OCI-LY3 (cell line): ENCODE data around the gene PHLDB1.

ENCODE experiments used
- H2AFZ ChIP-seq: fragments of 200-600, 300-600 bp; shearing (Covaris generic); 2 replicates; pipeline ENCODE4 v1.6.0; 2014; ENCODE audit warnings: antibody characterized with exemption, low read depth, low read length
- H3K27ac ChIP-seq: fragments of 200-600, 300-600 bp; sonication (generic); 2 replicates; pipeline ENCODE4 v1.5.1; 2014; ENCODE audit warnings: mild to moderate bottlenecking, low read length, moderate library complexity, mixed read lengths
- H3K27me3 ChIP-seq: fragments of 200-600, 300-600 bp; sonication (generic); 2 replicates; pipeline ENCODE4 v1.6.1; 2014; ENCODE audit warnings: low read depth, low read length, mixed read lengths
- H3K36me3 ChIP-seq: fragments of 200-600, 300-600 bp; sonication (generic); replicated peaks from 2 replicates; pipeline ENCODE3; 2014; ENCODE audit warnings: low read depth, low read length, mixed read lengths
- H3K4me1 ChIP-seq: fragments of 300-600, 200-600 bp; sonication (generic); 2 replicates; pipeline ENCODE4 v1.6.1; 2014; ENCODE audit warnings: low read length, mixed read lengths
- H3K4me2 ChIP-seq: fragments of 200-600, 300-600 bp; sonication (generic); 2 replicates; pipeline ENCODE4 v1.6.1; 2014; ENCODE audit warnings: low read length, mixed read lengths
- H3K4me3 ChIP-seq: fragments of 300-600, 200-600 bp; sonication (generic); 2 replicates; pipeline ENCODE4 v1.5.1; 2014; ENCODE audit warnings: antibody characterized with exemption, mild to moderate bottlenecking, low read length, moderate library complexity
- H3K79me2 ChIP-seq: fragments of 300-600, 200-600 bp; shearing (Covaris generic); 2 replicates; pipeline ENCODE4 v1.6.1; 2014; ENCODE audit warnings: mild to moderate bottlenecking, low read length, mixed read lengths
- H3K9ac ChIP-seq: fragments of 300-600, 200-600 bp; shearing (Covaris generic); 2 replicates; pipeline ENCODE4 v1.6.0; 2014; ENCODE audit warnings: mild to moderate bottlenecking, low read length, moderate library complexity
- H3K9me3 ChIP-seq: fragments of 200-600, 300-600 bp; shearing (Covaris generic); 2 replicates; pipeline ENCODE4 v1.6.1; 2014; ENCODE audit warnings: low read length, mixed read lengths; ENCODE audit not compliant: insufficient read depth
- H4K20me1 ChIP-seq: fragments of 200-600, 300-600 bp; sonication (generic); 2 replicates; pipeline ENCODE4 v1.6.1; 2016; ENCODE audit warnings: low read length, mixed read lengths; ENCODE audit not compliant: insufficient read depth
- CTCF ChIP-seq: fragments of 200-600, 300-600 bp; sonication (generic); IDR thresholded peaks from 2 replicates; pipeline ENCODE4 v1.5.1; 2014; ENCODE audit warnings: antibody characterized with exemption, low read length, low read depth
- EZH2phosphoT487 ChIP-seq: fragments of 200-600 bp; shearing (Covaris generic); IDR thresholded peaks from 2 replicates; pipeline ENCODE4 v1.6.1; 2018; ENCODE audit warnings: antibody characterized with exemption, mixed run types, low read depth

The PHLDB1 gene

GRCh38 chr11:118705791-118706545, 98.6 kb downstream of the PHLDB1 start:
- peaks cover 7% of the 10 kb centered on the region for H3K4me1 ChIP-seq
- H3K4me2 ChIP-seq: no peak overlapping the region
- no peaks in the 10 kb centered on the region for H4K20me1 ChIP-seq
- no peaks in the 10 kb centered on the region for H3K79me2 ChIP-seq
- H3K9ac ChIP-seq: no peak overlapping the region
- no peak for TF ChIP-seq EZH2phosphoT487
- TF ChIP-seq CTCF: no peak
- no peak overlapping the region for H3K27ac ChIP-seq
- no peak overlapping the region for H2AFZ ChIP-seq
- H3K4me3 ChIP-seq: no peak overlapping the region
- no peaks in the 10 kb centered on the region; the same call in 1 of the 2 replicates for H3K27me3 ChIP-seq
- no peaks in the 10 kb centered on the region for H3K9me3 ChIP-seq
- H3K36me3 ChIP-seq: no peaks in the 10 kb centered on the region

GRCh38 chr11:118706546-118706825, 99.1 kb downstream of the PHLDB1 start:
- H3K9ac ChIP-seq: no peak overlapping the region
- no peaks in the 10 kb centered on the region for H3K36me3 ChIP-seq
- no peak overlapping the region for H3K4me2 ChIP-seq
- no peaks in the 10 kb centered on the region for H3K9me3 ChIP-seq
- no peak overlapping the region for H2AFZ ChIP-seq
- H3K4me1 ChIP-seq: peaks cover 7% of the 10 kb centered on the region
- H3K79me2 ChIP-seq: no peaks in the 10 kb centered on the region
- H3K4me3 ChIP-seq: no peak overlapping the region
- TF ChIP-seq CTCF: no peak
- no peak for TF ChIP-seq EZH2phosphoT487
- no peaks in the 10 kb centered on the region for H4K20me1 ChIP-seq
- H3K27me3 ChIP-seq: peaks cover 2% of the 10 kb centered on the region; the same call in 1 of the 2 replicates
- no peak overlapping the region for H3K27ac ChIP-seq
